Stimulated activated CD4-positive, alpha-beta T cell treated with anti-CD3 and anti-CD28 coated beads, Interleukin-2, amount 100 ng/mL, for 24 hours (primary cell): ENCODE results near the gene TXNL1.
"Not testable (repeated sequence)": the region's sequence is repeated elsewhere in the genome, so short reads cannot be mapped to it uniquely, and the experiment has no call there.

ENCODE experiments used
- DNase-seq, 2 donors: peaks; one replicate each; pipeline ENCODE4 v3.0.0-alpha.2; 2020

Gene TXNL1

GRCh38 chr18:56638232-56639103, at the start of gene TXNL1:
Gene TXNL1, minus strand, starts transcription at chr18:56638592. Its CDS starts 152 bp downstream, at chr18:56638440.
- peak; percentile 99 for DNase-seq

DNA sequence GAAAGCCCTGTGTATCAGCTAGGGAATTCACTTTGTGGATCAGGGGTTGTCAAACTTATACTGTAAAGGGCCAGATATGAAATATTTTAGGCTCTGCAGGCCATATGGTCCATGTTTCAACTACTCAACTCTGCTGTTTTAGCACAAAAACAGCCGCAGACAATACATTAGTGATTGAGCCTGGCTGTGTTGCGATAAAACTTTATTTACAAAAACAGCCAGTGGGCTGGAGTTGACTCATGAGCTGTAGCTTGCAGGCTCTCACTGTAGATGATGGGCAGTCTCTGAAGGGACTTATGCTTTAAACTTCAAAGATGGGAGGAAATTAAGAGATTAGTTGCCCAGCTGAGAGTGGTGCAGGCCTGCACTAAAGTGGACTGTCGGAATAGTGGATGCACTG, 45.9 kb upstream of the TXNL1 start:
- no peak for DNase-seq

GRCh38 chr18:56678836-56679565, 40.6 kb upstream of the TXNL1 start:
- no peak for DNase-seq

- DNase-seq, result no peak
Observed at GRCh38 chr18:56676639-56677038, 38.2 kb upstream of the TXNL1 start.

DNA sequence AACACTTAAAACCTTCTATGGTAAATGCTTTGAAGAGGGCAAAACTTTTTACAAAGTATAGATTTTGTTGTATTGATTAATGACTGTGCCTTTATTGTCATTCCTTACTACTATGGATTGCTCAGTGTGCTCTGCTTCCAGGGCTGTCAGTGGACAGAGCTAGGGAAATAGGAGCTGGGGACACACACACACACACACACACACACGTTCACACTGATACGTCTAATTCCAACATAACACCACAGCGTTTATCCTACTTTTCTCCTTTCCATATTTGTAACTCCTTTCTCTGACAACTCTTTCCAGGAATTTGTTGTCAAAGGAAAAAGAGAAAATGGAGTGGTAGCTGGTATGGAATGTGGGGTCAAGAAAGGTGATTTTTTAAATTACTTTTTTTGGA, 34.6 kb upstream of the TXNL1 start:
- no peak for DNase-seq

DNA sequence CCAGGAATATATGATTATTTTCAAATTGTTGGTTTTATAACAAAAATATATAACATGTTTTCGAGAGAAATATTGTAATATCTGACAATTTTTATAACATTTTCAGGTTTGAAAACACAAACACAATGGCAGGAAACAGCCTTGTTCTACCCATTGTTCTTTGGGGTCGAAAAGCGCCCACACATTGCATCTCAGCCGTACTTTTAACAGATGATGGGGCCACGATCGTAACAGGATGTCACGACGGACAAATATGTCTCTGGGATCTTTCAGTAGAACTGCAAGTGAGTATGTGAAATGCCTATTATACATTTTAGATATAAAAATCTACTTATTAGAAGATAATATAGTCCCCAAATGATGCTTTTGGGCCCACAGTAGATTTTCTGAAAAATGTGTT, 34.0 kb upstream of the TXNL1 start:
- no peak for DNase-seq

DNA sequence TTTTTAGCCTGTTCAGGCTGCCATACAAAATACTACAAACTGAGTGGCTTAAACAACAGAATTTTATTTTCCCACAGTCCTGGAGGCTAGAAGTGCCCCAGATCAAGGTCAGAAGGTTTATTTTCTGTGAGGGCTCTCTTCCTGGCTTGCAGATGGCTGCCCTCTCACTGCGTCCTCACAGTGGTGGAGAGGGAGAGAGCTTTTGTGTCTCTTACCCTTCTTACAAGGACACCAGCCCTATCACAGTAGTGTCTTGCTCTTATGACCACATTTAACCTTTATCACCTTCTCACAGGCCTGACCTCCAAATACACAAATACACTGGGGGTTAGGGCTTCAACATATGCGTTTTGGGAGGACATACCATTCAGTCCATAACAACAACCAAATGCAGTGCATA, 24.5 kb upstream of the TXNL1 start:
- DNase-seq, result no peak

- DNase-seq, result no peak
Observed at GRCh38 chr18:56662502-56662901, 24.1 kb upstream of the TXNL1 start.

- DNase-seq, result no peak
Observed at GRCh38 chr18:56662063-56662408, 23.6 kb upstream of the TXNL1 start.

- DNase-seq, result no peak
Observed at GRCh38 chr18:56661360-56662062, 23.1 kb upstream of the TXNL1 start.

DNA sequence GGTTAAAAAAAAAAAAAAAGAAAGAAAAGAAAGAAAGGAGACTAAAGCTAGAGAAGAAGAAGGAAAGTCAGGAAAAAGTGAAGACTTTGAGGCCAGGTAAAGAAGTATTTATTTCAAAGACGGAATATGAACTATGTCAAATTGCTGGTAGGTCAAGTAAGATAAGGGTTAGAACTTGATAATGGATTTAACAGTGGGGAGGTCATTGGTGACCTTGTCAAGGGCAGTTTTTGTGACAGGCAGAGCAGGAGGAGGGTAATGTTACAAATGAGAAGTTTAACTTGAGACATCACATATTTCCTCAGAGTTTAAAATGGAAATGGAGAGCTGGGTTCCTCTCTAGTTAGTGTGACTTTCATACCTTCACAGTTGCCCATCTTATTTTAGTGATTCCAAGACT, 22.3 kb upstream of the TXNL1 start:
- no peak for DNase-seq

- DNase-seq, result no peak
Observed at GRCh38 chr18:56659111-56659510, 20.7 kb upstream of the TXNL1 start.

GRCh38 chr18:56658261-56658660, 19.9 kb upstream of the TXNL1 start:
- DNase-seq, result no peak

GRCh38 chr18:56654280-56654679, 15.9 kb upstream of the TXNL1 start:
- not testable (repeated sequence) for DNase-seq

GRCh38 chr18:56652802-56653201, 14.4 kb upstream of the TXNL1 start:
- no peak for DNase-seq

DNA sequence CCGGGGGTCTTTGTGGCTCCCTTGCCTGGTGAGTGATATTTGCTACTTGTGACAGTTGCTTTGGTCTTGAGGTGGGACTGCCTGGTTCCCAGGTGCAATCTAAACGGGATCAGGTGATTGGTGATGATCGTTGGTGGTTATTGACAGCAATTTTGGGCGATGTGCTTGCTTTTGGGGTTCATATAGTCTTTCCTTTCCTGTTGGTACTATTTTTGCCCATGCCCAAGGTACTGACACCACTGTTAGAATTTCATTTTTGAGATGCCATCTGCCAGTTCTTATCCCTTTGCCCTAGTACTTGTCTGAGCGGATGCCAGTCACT, 13.3 kb upstream of the TXNL1 start:
- no peak for DNase-seq

GRCh38 chr18:56650944-56651770, 12.8 kb upstream of the TXNL1 start, which contains the start of gene WDR7:
Gene WDR7, plus strand, starts transcription at chr18:56651359. Its CDS starts 21,157 bp downstream, at chr18:56672516.
- peak; percentile 91 to 96 for DNase-seq

GRCh38 chr18:56649996-56650395, 11.6 kb upstream of the TXNL1 start:
- DNase-seq, result no peak

- no peak for DNase-seq
Observed at GRCh38 chr18:56647951-56648893, 9.8 kb upstream of the TXNL1 start.

GRCh38 chr18:56647071-56647470, 8.7 kb upstream of the TXNL1 start:
- no peak for DNase-seq

GRCh38 chr18:56645415-56646016, 7.1 kb upstream of the TXNL1 start:
- no peak for DNase-seq
